ENCODE measurements around the gene RNF5.
A peak's percentile ranks its signal among the peaks of the same experiment; 100 is the strongest.
"Not testable (repeated sequence)": the region's sequence is repeated elsewhere in the genome, so short reads cannot be mapped to it uniquely, and the experiment has no call there.

RNF5 gene

GRCh38 chr6:32190054-32190851 lies 12.0 kb downstream of the RNF5 start, which contains the start of gene PBX2:
Gene PBX2 (minus strand): TSS chr6:32190202. CDS start chr6:32189915, 287 bp downstream.
- peak; percentile 79 for DNase-seq

GRCh38 chr6:32190911-32191677 lies 12.9 kb downstream of the RNF5 start:
- DNase-seq: no peak

GRCh38 chr6:32191696-32192607 lies 13.7 kb downstream of the RNF5 start:
- no peak for DNase-seq

GRCh38 chr6:32192608-32193039 lies 14.4 kb downstream of the RNF5 start, which contains the start of gene GPSM3:
Gene GPSM3 (minus strand): TSS chr6:32192643. CDS start chr6:32192513, 130 bp downstream.
- peak; percentile 51 for DNase-seq

- not testable (repeated sequence) for DNase-seq
Measured at GRCh38 chr6:32193096-32193495, 14.9 kb downstream of the RNF5 start.

- no peak for DNase-seq
Measured at GRCh38 chr6:32194388-32194787, 16.2 kb downstream of the RNF5 start.

- DNase-seq: no peak
Measured at GRCh38 chr6:32194825-32195651, 16.8 kb downstream of the RNF5 start.

- DNase-seq: peak; percentile 100
Measured at GRCh38 chr6:32195652-32195901, 17.4 kb downstream of the RNF5 start.

- peak; percentile 72 for DNase-seq
Measured at GRCh38 chr6:32195902-32196681, 17.9 kb downstream of the RNF5 start.

- no peak for DNase-seq
Measured at GRCh38 chr6:32196682-32197616, 18.7 kb downstream of the RNF5 start.

- no peak for DNase-seq
Measured at GRCh38 chr6:32198345-32198696, 20.1 kb downstream of the RNF5 start.

- DNase-seq: no peak
Measured at GRCh38 chr6:32198866-32199265, 20.7 kb downstream of the RNF5 start.

- DNase-seq: no peak
Measured at GRCh38 chr6:32200711-32201475, 22.7 kb downstream of the RNF5 start.

- no peak for DNase-seq
Measured at GRCh38 chr6:32202186-32202585, 24.0 kb downstream of the RNF5 start.

- no peak for DNase-seq
Measured at GRCh38 chr6:32203426-32204267, 25.4 kb downstream of the RNF5 start.

- DNase-seq: no peak
Measured at GRCh38 chr6:32204268-32204715, 26.1 kb downstream of the RNF5 start.

GRCh38 chr6:32208996-32209395 lies 30.8 kb downstream of the RNF5 start:
- no peak for DNase-seq

GRCh38 chr6:32210191-32210601 lies 32.0 kb downstream of the RNF5 start:
- no peak for DNase-seq
